WTC11 (cell line): ENCODE data around the gene USP7.
A peak's percentile ranks its signal among the peaks of the same experiment; 100 is the strongest.

Experiments used
- ATF2 ChIP-seq: sonication (generic); formaldehyde crosslinking; IDR thresholded peaks from 2 replicates; pipeline ENCODE4 v1.8.1; 2022; ENCODE audit warnings: low read depth, missing genetic modification reagents, borderline replicate concordance
- ATF3 ChIP-seq: sonication (generic); formaldehyde crosslinking; conservative IDR thresholded peaks from 2 replicates; pipeline ENCODE4 v1.8.1; 2022; ENCODE audit warnings: mild to moderate bottlenecking, missing genetic modification reagents
- CTCF ChIP-seq: fragments of 200-600 bp; IDR thresholded peaks from 2 replicates; pipeline ENCODE4 v1.8.0; 2022; ENCODE audit warnings: antibody characterized with exemption
- E2F1 ChIP-seq: sonication (generic); formaldehyde crosslinking; IDR thresholded peaks from 2 replicates; pipeline ENCODE4 v1.8.0; 2022; ENCODE audit warnings: mild to moderate bottlenecking, missing genetic modification reagents
- ESRRA ChIP-seq: sonication (generic); formaldehyde crosslinking; IDR thresholded peaks from 2 replicates; pipeline ENCODE4 v1.8.1; 2022; ENCODE audit warnings: mild to moderate bottlenecking, missing genetic modification reagents, borderline replicate concordance
- FOXK1 ChIP-seq: sonication (generic); formaldehyde crosslinking; IDR thresholded peaks from 2 replicates; pipeline ENCODE4 v1.8.0; 2022; ENCODE audit warnings: mild to moderate bottlenecking, moderate library complexity, missing genetic modification reagents
- KAT7 ChIP-seq: sonication (generic); formaldehyde crosslinking; IDR thresholded peaks from 2 replicates; pipeline ENCODE4 v1.8.1; 2023; ENCODE audit warnings: missing genetic modification reagents, mild to moderate bottlenecking, borderline replicate concordance
- NFYB ChIP-seq: sonication (generic); formaldehyde crosslinking; conservative IDR thresholded peaks from 2 replicates; pipeline ENCODE4 v1.8.0; 2022; ENCODE audit warnings: low read depth, missing genetic modification reagents
- NR1H2 ChIP-seq: sonication (generic); formaldehyde crosslinking; IDR thresholded peaks from 2 replicates; pipeline ENCODE4 v1.9.0; 2021; ENCODE audit warnings: mild to moderate bottlenecking, moderate library complexity, missing genetic modification reagents
- ZNF423 ChIP-seq: fragments of 250-450 bp; sonication (Bioruptor Pico); IDR thresholded peaks from 2 replicates; pipeline ENCODE4 v2.1.2; 2022; ENCODE audit warnings: mild to moderate bottlenecking, moderate library complexity
- TF ChIP-seq, protein P1 (sequence below): fragments of 250-450 bp; sonication (Bioruptor Pico); IDR thresholded peaks from 2 replicates; pipeline ENCODE4 v1.9.0; 2021; ENCODE audit warnings: mild to moderate bottlenecking, borderline replicate concordance

DNA sequence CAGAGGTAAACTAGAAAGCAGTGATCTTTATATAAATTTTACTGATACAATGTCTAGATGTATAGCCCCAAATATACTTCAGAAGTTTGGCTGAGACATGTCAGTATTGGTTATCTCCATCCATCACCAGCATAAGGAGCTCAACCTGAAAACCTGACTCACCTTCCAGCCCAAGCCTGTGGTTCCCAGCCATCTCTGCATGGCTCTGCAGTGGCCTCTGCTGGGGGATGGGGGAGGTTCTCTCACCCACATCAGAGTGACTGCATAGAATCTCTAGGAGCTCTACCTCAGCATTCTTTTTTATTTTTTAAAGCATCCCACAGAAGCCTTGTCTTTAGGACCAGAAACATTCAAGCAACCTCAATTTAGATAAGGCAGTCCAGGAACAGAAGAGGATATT, 27.3 kb downstream of the USP7 start:
- TF ChIP-seq, protein P1, sequence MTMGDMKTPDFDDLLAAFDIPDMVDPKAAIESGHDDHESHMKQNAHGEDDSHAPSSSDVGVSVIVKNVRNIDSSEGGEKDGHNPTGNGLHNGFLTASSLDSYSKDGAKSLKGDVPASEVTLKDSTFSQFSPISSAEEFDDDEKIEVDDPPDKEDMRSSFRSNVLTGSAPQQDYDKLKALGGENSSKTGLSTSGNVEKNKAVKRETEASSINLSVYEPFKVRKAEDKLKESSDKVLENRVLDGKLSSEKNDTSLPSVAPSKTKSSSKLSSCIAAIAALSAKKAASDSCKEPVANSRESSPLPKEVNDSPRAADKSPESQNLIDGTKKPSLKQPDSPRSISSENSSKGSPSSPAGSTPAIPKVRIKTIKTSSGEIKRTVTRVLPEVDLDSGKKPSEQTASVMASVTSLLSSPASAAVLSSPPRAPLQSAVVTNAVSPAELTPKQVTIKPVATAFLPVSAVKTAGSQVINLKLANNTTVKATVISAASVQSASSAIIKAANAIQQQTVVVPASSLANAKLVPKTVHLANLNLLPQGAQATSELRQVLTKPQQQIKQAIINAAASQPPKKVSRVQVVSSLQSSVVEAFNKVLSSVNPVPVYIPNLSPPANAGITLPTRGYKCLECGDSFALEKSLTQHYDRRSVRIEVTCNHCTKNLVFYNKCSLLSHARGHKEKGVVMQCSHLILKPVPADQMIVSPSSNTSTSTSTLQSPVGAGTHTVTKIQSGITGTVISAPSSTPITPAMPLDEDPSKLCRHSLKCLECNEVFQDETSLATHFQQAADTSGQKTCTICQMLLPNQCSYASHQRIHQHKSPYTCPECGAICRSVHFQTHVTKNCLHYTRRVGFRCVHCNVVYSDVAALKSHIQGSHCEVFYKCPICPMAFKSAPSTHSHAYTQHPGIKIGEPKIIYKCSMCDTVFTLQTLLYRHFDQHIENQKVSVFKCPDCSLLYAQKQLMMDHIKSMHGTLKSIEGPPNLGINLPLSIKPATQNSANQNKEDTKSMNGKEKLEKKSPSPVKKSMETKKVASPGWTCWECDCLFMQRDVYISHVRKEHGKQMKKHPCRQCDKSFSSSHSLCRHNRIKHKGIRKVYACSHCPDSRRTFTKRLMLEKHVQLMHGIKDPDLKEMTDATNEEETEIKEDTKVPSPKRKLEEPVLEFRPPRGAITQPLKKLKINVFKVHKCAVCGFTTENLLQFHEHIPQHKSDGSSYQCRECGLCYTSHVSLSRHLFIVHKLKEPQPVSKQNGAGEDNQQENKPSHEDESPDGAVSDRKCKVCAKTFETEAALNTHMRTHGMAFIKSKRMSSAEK (CRISPR knock-in tag), result no peak
- no peak for TF ChIP-seq FOXK1 (CRISPR knock-in tag)
- no peak for TF ChIP-seq ZNF423
- peak; percentile 39; the same call in 1 of the 2 replicates for TF ChIP-seq CTCF
- TF ChIP-seq ESRRA (CRISPR knock-in tag), result no peak
- no peak for TF ChIP-seq NR1H2 (CRISPR knock-in tag)
- TF ChIP-seq KAT7 (CRISPR knock-in tag), result no peak
- TF ChIP-seq ATF2, result no peak
- TF ChIP-seq NFYB (CRISPR knock-in tag), result no peak
- no peak for TF ChIP-seq E2F1
- TF ChIP-seq ATF3 (CRISPR knock-in tag), result no peak
